Mesenchymal stem cell (in vitro differentiated cells and primary cell): ENCODE data around the gene PDPR.
"Not testable (repeated sequence)": the region's sequence is repeated elsewhere in the genome, so short reads cannot be mapped to it uniquely, and the experiment has no call there.

Experiments used
- DNase-seq: peaks from one replicate; pipeline ENCODE4 v3.0.0-alpha.2; 2013
- H2AFZ ChIP-seq: one replicate; pipeline ENCODE4 v1.6.1; 2013; ENCODE audit warnings: low read depth, mild to moderate bottlenecking, control low read depth, inconsistent platforms, low read length, moderate library complexity
- H2AK5ac ChIP-seq: 2 replicates; pipeline ENCODE4 v1.6.1; 2013; ENCODE audit warnings: low read length, moderate library complexity, mild to moderate bottlenecking, inconsistent platforms; ENCODE audit not compliant: severe bottlenecking
- H2BK120ac ChIP-seq: one replicate; pipeline ENCODE4 v1.6.1; 2013; ENCODE audit warnings: low read depth, mild to moderate bottlenecking, inconsistent platforms, low read length, moderate library complexity
- H2BK12ac ChIP-seq, 2 experiments: one replicate each; pipeline ENCODE4 v1.6.1; 2013; ENCODE audit warnings: inconsistent platforms in 2 of 2, low read length in 2 of 2, mild to moderate bottlenecking in 2 of 2, moderate library complexity in 2 of 2, control low read depth in 1 of 2
- H2BK15ac ChIP-seq: one replicate; pipeline ENCODE4 v1.6.1; 2013; ENCODE audit warnings: mild to moderate bottlenecking, low read depth, inconsistent platforms; ENCODE audit not compliant: poor library complexity, severe bottlenecking
- H2BK5ac ChIP-seq: 2 replicates; pipeline ENCODE4 v1.6.1; 2013; ENCODE audit warnings: low read depth, mild to moderate bottlenecking, low read length, control low read depth, inconsistent platforms; ENCODE audit not compliant: poor library complexity, severe bottlenecking
- H3K14ac ChIP-seq, 2 experiments: one replicate each; pipeline ENCODE4 v1.6.1; 2013; ENCODE audit warnings: inconsistent platforms in 2 of 2, low read length in 2 of 2, control low read depth in 1 of 2, mild to moderate bottlenecking in 1 of 2, moderate library complexity in 1 of 2
- H3K18ac ChIP-seq, 2 experiments: one replicate each; pipeline ENCODE4 v1.6.1; 2013; ENCODE audit warnings: inconsistent platforms in 2 of 2, low read length in 2 of 2, control low read depth in 1 of 2, low read depth in 1 of 2, mild to moderate bottlenecking in 1 of 2
- H3K23ac ChIP-seq, 2 experiments: one replicate each; pipeline ENCODE4 v1.6.1; 2013; ENCODE audit warnings: inconsistent platforms in 2 of 2, low read length in 2 of 2, mild to moderate bottlenecking in 2 of 2, moderate library complexity in 2 of 2, control low read depth in 1 of 2
- H3K27ac ChIP-seq: 2 replicates; pipeline ENCODE4 v1.5.1; 2013; ENCODE audit warnings: mild to moderate bottlenecking, moderate library complexity, low read length, control low read depth, inconsistent platforms; ENCODE audit not compliant: poor library complexity, severe bottlenecking
- H3K27me3 ChIP-seq, 2 experiments: 2 replicates each; pipeline versions ENCODE4 v1.6.1 to v1.7.0; 2013; ENCODE audit warnings: low read length in 2 of 2, mild to moderate bottlenecking in 2 of 2, moderate library complexity in 2 of 2, control low read depth in 1 of 2, inconsistent platforms in 1 of 2; ENCODE audit not compliant: control insufficient read depth in 1 of 2, insufficient read depth in 1 of 2
- H3K36me3 ChIP-seq, 2 experiments: 2 replicates each; pipeline versions ENCODE4 v1.6.1 to v1.7.0; 2013; ENCODE audit warnings: low read length in 2 of 2, control low read depth in 1 of 2, inconsistent platforms in 1 of 2, low read depth in 1 of 2, mild to moderate bottlenecking in 1 of 2; ENCODE audit not compliant: insufficient read depth in 2 of 2, control insufficient read depth in 1 of 2
- H3K4ac ChIP-seq, 2 experiments: one replicate each; pipeline ENCODE4 v1.6.1; 2013; ENCODE audit warnings: inconsistent platforms in 2 of 2, low read length in 2 of 2, mild to moderate bottlenecking in 2 of 2, moderate library complexity in 2 of 2, control low read depth in 1 of 2, low read depth in 1 of 2
- H3K4me1 ChIP-seq: 2 replicates; pipeline ENCODE4 v1.6.1; 2013; ENCODE audit warnings: low read depth, low read length, control low read depth; ENCODE audit not compliant: control insufficient read depth, insufficient read depth
- H3K4me2 ChIP-seq: 2 replicates; pipeline ENCODE4 v1.6.1; 2013; ENCODE audit warnings: low read length, mild to moderate bottlenecking, inconsistent platforms; ENCODE audit not compliant: poor library complexity, severe bottlenecking
- H3K4me3 ChIP-seq, 2 experiments: 2 replicates each; pipeline versions ENCODE4 v1.5.1 to v1.7.0; 2013; ENCODE audit warnings: low read length in 2 of 2, mild to moderate bottlenecking in 2 of 2, control low read depth in 1 of 2, low read depth in 1 of 2; ENCODE audit not compliant: insufficient read depth in 1 of 2
- H3K79me1 ChIP-seq: replicated peaks from 2 replicates; pipeline ENCODE4 v1.6.1; 2013; ENCODE audit warnings: mild to moderate bottlenecking, control low read depth, low read length, inconsistent platforms; ENCODE audit not compliant: poor library complexity, severe bottlenecking
- H3K9ac ChIP-seq: 2 replicates; pipeline ENCODE4 v1.7.0; 2013; ENCODE audit warnings: mild to moderate bottlenecking, low read length, moderate library complexity
- H3K9me3 ChIP-seq: 2 replicates; pipeline ENCODE4 v1.7.0; 2013; ENCODE audit warnings: mild to moderate bottlenecking, low read length; ENCODE audit not compliant: control insufficient read depth
- H4K8ac ChIP-seq: one replicate; pipeline ENCODE4 v1.6.1; 2013; ENCODE audit warnings: inconsistent platforms, mild to moderate bottlenecking, low read length, moderate library complexity
- H4K91ac ChIP-seq: one replicate; pipeline ENCODE4 v1.6.1; 2013; ENCODE audit warnings: mild to moderate bottlenecking, low read length, inconsistent platforms
- WGBS: methylation state at CpG from one replicate; pipeline ENCODE4 v1.1.7; 2013; ENCODE audit warnings: mixed read lengths; 5-methylcytosine and 5-hydroxymethylcytosine counted together

Gene PDPR

DNA sequence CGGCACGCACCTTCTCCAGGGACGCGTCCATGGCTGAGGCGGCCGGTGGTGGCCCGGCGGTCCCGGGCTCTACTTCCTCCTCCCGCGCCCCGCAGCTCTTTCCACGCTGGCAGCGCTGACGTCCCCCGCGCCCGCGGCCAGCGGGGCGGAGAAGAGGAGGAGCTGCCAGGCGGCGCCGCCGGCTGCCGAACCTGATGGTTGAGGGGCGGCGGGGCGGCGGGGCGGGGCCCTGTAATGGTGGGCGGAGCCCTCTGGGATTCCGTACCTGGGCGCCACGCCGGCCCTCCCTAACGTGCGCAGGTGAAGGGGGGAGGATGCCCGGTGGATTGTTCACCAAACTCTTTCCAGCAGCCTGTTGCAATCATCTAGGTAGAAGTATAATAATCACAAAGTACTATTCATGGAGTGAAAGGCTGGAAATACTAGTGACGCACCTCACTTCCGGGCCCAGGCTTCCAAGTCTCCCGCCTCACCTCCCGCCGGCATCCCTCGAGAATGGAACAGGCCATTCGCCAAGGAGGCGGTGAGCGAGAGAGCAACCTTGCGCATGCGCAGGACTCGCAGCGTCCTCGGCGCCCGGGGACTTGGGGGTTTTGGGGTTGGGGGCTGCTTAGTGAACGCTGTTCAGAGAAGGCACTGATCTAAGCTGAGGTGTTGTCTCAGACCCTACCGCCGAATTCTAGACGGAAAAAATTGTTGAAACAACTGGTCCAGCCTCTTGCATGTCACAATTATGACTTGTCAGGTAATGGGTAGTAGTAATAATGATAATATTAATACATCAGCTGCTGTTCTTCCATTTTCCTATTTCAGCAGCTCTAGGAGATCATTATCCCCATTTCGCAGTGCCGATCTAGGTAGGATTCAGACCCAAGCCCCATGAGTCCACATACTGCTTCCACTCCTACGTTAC is 48.1 kb upstream of the PDPR start:
- not testable (repeated sequence) for H3K27ac ChIP-seq, H2BK12ac ChIP-seq, H2BK15ac ChIP-seq, H4K8ac ChIP-seq, H3K23ac ChIP-seq, H3K9me3 ChIP-seq, H3K4me1 ChIP-seq, H3K79me1 ChIP-seq, H3K27me3 ChIP-seq, H2BK120ac ChIP-seq, H3K36me3 ChIP-seq, H2AK5ac ChIP-seq, H2BK5ac ChIP-seq
- WGBS: 0% methylated on average over 26 of the region's 62 CpGs
- peak overlapping the region; percentile 24 to 87 for H3K4ac ChIP-seq
- DNase-seq: peak; percentile 85
- peak overlapping the region; percentile 71 for H2AFZ ChIP-seq
- peak overlapping the region in 1 of 2 experiments; percentile 84 for H3K18ac ChIP-seq
- H3K4me2 ChIP-seq: peak overlapping the region; percentile 47
- H4K91ac ChIP-seq: peak overlapping the region; percentile 90
- H3K9ac ChIP-seq: peak overlapping the region; percentile 87
- H3K4me3 ChIP-seq: peak overlapping the region; percentile 87
- peak overlapping the region in 1 of 2 experiments; percentile 96 for H3K14ac ChIP-seq

DNA sequence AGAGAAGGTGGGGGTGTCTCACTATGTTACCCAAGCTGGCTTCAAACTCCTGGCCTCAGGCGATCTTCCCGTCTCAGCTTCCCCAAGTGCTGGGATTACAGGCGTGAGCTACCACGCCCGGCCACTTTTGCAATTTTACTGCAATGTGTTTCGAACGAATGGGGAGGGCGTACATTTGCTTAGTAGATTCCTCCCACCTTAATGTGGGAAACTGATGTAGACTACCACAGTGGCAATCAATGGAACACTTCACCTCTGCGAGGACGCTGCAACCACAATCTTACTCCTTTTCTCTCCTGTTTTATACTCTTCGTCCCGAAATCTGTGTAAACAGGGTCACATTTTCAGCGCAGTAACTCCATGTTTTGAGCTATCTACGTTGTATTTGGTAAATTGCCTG is 47.4 kb upstream of the PDPR start:
- H2BK15ac ChIP-seq, H2BK120ac ChIP-seq: not testable (repeated sequence)

DNA sequence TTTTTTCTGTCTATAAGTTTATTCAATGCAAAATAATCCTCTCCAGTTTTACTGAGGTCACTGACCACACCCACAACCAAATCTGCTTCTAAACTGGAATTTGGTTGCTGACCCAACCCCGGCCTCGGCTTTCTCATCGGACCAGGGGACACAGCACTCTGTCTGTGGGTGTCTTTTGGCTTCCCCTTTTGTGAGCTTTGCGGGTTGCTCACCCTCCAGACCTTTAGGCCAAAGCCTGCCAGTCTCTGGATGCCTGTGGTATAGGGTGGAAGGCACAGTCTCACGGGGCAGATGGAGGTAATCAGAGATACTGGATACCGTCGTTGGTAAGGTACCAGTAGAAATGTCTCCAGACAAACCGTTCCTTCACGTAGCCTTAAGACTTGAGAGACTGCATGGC is 35.1 kb upstream of the PDPR start:
- not testable (repeated sequence) for H2BK5ac ChIP-seq, H3K4me2 ChIP-seq, H3K27me3 ChIP-seq, H3K14ac ChIP-seq, H4K91ac ChIP-seq, H2BK120ac ChIP-seq, H3K79me1 ChIP-seq, H3K4ac ChIP-seq, H3K9ac ChIP-seq, H3K23ac ChIP-seq, H4K8ac ChIP-seq, H3K4me1 ChIP-seq, H3K18ac ChIP-seq, DNase-seq, H3K36me3 ChIP-seq, H2AK5ac ChIP-seq, H3K9me3 ChIP-seq, H3K4me3 ChIP-seq, H2BK12ac ChIP-seq, H3K27ac ChIP-seq, H2AFZ ChIP-seq, H2BK15ac ChIP-seq
- 89% methylated on average over 9 of the region's 9 CpGs for WGBS

More for the DNA sequence above, 47.4 kb upstream of the PDPR start:
- not testable (repeated sequence) for H3K27me3 ChIP-seq, H3K23ac ChIP-seq, DNase-seq, H2BK5ac ChIP-seq, H3K4ac ChIP-seq, H2AK5ac ChIP-seq, H3K36me3 ChIP-seq, H3K9ac ChIP-seq, H4K91ac ChIP-seq, H3K27ac ChIP-seq, H3K18ac ChIP-seq, H3K4me1 ChIP-seq, H3K9me3 ChIP-seq, H3K4me2 ChIP-seq, H4K8ac ChIP-seq, H3K14ac ChIP-seq, H2AFZ ChIP-seq, H3K79me1 ChIP-seq, H2BK12ac ChIP-seq
- peak overlapping the region in 1 of 2 experiments; percentile 41 for H3K4me3 ChIP-seq
- 42% methylated on average over 7 of the region's 14 CpGs for WGBS

DNA sequence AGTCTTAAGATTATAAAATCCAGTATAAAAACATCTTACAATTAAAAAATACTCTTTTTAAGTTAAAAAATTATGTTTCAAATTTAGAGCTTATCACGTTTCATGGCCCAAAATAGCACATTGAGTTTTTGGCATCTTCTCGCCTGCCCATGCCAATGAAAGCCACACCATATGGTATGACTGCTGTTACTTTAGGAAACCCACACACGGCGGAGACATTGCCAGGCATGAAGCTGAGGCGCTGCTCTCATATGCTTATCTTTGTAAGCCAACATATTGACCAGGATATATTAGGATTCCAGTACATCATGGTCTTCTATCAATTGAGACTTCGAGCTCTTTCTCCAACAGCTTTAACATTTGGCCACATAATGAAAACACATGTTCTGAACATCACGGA is 32.9 kb upstream of the PDPR start:
- not testable (repeated sequence) for H3K4me1 ChIP-seq, DNase-seq, H3K23ac ChIP-seq, H2AFZ ChIP-seq, H3K27me3 ChIP-seq, H3K36me3 ChIP-seq, H2BK15ac ChIP-seq, H3K9me3 ChIP-seq, H3K4ac ChIP-seq, H3K79me1 ChIP-seq, H3K4me3 ChIP-seq, H4K8ac ChIP-seq, H4K91ac ChIP-seq, H3K4me2 ChIP-seq, H3K18ac ChIP-seq, H2BK12ac ChIP-seq, H2BK120ac ChIP-seq, H2AK5ac ChIP-seq, H3K14ac ChIP-seq, H3K9ac ChIP-seq, H3K27ac ChIP-seq, H2BK5ac ChIP-seq
- WGBS: 92% methylated on average over 5 of the region's 7 CpGs
